Nasal cavity respiratory epithelium epithelial cell of viscerocranial mucosa (primary cell): ENCODE data around the gene CUEDC2. TPM values are rescaled to one million over a fixed set of nuclear protein-coding genes. Genes with fewer than 3 reads are reported as not detected.

Experiments
- total RNA-seq: library from RNA; depleted of rRNA; stranded (reverse); fragments of >200 nt; gene quantifications from 2 replicates; pipeline ENCODE4 v1.2.3, GENCODE V29; 2014

Gene CUEDC2, protein sequence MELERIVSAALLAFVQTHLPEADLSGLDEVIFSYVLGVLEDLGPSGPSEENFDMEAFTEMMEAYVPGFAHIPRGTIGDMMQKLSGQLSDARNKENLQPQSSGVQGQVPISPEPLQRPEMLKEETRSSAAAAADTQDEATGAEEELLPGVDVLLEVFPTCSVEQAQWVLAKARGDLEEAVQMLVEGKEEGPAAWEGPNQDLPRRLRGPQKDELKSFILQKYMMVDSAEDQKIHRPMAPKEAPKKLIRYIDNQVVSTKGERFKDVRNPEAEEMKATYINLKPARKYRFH
- 30.8 and 32.5 TPM in 2 replicates for total RNA-seq

DNA sequence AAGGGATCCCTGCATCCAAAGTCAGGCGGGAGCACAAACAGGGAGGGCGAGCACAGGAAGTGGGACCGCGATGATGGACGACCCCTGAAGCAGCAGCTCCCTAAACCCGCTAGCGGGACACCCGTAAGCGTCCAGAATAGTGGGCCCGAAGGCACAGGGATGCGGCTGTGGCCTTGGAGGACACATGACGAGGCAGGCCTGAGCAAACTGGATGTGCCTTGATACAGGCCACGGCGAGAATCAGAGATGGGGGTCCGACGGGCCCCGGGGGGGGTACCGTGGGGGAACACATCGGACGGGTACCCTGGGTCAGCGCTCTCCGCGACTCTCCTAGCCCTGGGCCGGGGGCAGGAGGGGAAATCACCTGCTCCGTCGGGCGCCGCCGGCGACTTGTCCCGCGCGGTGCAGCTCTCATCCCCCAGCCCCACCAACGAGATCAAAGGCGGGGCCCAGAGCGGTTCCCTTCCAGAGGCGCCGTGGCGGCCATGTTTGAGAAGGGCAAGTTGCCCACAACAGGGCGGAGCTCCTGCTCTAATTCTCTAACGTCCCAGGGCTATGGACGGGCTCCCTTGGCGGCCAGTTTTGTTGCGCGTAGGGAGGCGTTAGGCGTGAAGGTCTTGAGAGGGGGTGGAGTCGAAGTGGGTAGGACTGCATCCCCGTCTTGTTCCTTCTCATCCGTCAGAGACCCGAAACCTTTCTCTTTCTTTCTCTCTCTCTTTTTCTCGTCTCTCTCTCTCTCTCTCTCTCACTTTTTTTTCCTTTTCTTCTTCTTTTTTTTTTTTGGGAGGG is at the start of gene CUEDC2:
Gene CUEDC2 (minus strand): TSS at position 413 of the 789 bp plus-strand sequence. CDS start 7,386 bp downstream, outside the sequence.

DNA sequence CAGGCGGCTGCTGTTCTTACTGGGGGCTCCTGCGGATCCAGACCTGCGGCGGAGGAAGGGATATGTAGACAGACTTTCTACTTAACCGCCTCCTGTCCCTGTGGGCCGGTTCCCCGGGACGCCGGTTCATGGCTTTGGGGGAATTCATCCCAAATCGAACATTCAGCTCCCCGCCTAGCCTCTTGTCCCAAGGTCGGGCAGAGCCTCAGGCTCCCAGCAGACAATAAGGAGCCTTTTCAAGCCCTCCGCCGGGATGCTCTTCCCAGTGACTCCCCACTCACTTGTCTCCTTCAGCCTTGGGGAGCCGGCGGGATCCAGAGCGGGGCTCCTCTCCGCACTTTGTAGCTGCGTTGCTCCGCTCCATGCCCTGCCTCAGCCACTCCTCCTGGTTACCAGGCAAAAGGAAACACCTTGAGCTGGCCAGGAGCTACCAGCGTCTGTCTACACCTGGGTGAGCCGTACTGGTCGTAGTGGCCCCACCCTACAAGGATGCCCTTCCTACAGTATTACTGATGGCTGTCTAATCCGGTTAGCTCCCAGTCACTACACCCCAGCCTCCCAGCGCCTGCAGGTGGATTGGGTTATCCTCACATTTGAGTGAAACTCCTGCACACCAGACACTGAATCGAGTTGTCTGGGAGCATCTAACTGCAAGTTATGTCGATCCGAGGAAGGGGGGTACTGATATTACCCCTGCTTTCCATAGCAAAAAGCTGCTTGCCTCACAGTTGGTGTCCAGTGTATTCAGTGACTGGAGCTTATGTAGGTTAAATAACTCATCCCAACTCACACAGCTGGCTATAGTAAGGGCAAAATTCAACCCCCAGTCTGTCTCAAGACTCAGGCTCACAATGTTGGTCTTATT is 19.0 kb upstream of the CUEDC2 start, which contains the start of gene C10orf95:
Gene C10orf95 (minus strand): TSS at position 439 of the 865 bp plus-strand sequence. CDS start 450 bp downstream, outside the sequence.

DNA sequence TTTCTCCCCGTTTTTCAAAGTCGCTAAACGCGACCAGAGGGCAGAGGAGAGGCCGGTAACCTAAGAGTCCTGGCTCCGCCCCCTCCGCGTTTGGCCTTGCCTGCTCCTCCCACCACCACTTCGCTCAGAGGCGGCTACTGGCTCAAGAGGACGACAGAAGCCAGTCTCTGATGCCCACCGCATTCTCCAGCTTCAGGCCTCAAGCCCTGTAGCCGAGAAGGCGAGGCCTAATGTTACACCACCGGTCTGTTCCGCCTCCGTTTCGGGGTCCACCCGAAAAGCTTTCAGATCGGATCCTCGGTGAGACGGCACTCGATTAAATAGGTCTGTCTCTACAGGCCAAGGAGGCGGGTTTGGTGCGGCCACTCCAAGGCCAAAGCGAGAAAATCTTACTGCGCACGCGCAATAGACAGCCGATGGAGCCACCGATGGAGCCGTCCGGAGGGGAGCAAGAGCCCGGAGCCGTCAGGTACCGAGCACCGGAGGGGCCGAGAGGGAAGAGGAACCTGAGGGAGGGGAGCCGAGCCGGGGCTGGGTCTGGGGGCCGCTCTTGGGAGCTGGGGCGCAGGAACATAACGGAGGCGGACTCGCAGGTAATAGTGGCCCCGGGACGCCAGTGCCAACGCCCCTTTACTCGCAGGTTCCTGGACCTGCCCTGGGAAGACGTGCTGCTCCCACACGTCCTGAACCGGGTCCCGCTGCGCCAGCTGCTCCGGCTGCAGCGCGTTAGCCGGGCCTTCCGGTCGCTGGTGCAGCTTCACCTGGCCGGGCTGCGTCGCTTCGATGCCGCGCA is 11.5 kb downstream of the CUEDC2 start, which contains the start of gene FBXL15:
Gene FBXL15 (plus strand): TSS at position 123 of the 793 bp plus-strand sequence. CDS start 294 bp downstream, at position 417.

DNA sequence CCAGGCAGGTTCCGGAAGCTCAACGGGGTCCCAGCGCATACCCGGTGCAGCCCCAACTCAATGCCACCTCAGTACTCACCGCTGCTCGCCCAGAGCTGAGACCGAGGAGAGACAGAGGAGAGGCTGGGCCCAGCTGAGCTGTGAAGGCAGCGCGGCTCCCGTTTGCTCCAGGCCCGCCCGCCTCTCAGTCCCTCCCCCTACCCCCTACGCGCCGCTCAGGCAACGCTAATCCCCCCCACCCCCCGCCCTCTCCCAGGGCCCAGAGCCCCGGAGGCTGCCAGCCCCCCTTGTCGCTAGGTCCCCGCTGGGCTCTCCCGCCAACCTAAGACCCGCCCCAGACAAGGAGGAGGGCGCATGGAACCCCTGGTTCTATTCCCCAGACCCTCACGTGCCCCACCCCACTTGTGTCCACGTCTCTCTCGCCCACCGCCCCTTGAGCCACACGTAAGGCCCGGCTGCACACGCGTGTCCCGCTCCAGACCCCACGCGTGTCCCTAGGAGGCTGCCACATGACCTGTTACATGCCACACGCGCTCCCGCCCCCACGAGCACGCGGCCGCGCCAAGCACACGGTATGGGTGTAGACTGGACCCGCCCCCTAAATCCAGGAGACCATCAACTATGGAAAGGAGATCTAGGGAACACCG is 13.6 kb downstream of the CUEDC2 start, which contains the start of gene PSD:
Gene PSD (minus strand): TSS at position 164 of the 647 bp plus-strand sequence. CDS start 1,747 bp downstream, outside the sequence.

DNA sequence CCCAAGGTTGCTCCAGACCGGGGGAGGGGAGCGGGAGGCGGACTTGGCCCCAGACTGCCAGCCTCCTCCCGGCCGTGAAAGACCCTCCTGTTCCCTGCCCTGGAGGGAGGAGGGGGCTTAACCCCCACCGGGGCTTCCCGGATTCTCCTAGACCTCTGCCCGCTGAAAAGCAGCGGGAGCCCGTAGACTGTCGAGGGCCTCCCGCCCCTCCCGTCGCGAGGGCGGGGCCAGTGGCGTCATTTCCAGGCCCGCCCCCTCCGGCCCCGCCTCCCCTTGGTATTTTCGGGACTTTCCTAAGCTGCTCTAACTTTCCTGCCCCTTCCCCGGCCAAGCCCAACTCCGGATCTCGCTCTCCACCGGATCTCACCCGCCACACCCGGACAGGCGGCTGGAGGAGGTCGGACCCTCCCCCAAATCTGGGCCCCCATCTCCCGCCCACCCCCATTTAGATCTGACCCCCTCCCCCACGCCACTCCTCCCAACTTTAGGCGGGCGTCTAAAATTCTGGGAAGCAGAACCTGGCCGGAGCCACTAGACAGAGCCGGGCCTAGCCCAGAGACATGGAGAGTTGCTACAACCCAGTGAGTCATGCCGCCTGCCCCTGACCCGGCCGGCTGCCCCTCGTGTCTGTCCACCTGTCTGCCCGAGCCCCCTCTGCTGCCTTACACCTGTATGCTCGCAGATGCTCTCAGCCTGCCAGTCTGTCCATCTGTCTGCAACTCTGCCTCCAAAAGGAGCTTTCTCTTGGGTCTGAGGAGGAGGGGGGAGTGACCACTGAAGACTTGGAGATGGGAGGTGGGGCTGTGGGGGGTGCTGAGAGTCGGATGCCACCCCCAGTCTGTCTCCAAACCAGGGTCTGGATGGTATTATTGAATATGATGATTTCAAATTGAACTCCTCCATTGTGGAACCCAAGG is 36.7 kb downstream of the CUEDC2 start, which contains the start of gene NFKB2:
Gene NFKB2 (plus strand): TSS at position 306 of the 917 bp plus-strand sequence. CDS start 255 bp downstream, at position 561.

Other genes with a start within 250 kb of the CUEDC2 start
- under 0.01 and 0.36 TPM in 2 replicates for gene ELOVL3, start 206.3 kb downstream of the CUEDC2 start, total RNA-seq
- not detected in 2 replicates for gene PITX3, start 191.1 kb downstream of the CUEDC2 start, total RNA-seq
- 15.7 and 39.8 TPM in 2 replicates for gene GBF1, start 187.0 kb downstream of the CUEDC2 start, total RNA-seq
- 17.8 and 30.3 TPM in 2 replicates for gene NFKB2, start 36.9 kb downstream of the CUEDC2 start, total RNA-seq
- 0.68 and 0.71 TPM in 2 replicates for gene PSD, start 13.8 kb downstream of the CUEDC2 start, total RNA-seq
- 8.4 and 9.6 TPM in 2 replicates for gene FBXL15, start 11.7 kb downstream of the CUEDC2 start, total RNA-seq
- 2.1 and 4.4 TPM in 2 replicates for gene C10orf95, start 19.0 kb upstream of the CUEDC2 start, total RNA-seq
- gene ACTR1A, start 70.1 kb upstream of the CUEDC2 start, total RNA-seq, result 69.7 and 99.2 TPM in 2 replicates
- gene SUFU, start 71.4 kb upstream of the CUEDC2 start, total RNA-seq, result 0.68 and 5.8 TPM in 2 replicates
- 44.8 and 111 TPM in 2 replicates for gene TRIM8, start 211.9 kb upstream of the CUEDC2 start, total RNA-seq